Heart left ventricle (tissue), 16 donors: ENCODE measurements around the gene SLN. TPM values are rescaled to one million over a fixed set of nuclear protein-coding genes. Genes with fewer than 3 reads are reported as not detected.

ENCODE experiments used
- ATAC-seq, 4 donors: fragments of 200-7000 bp; cut with Tn5 transposase; one replicate each; pipeline ENCODE4 v1.9.1; 2020 to 2022; ENCODE audit warnings: moderate library complexity in 4 of 4, mild to moderate bottlenecking in 3 of 4, moderate number of reproducible peaks in 1 of 4
- DNase-seq, 5 donors: peaks; one replicate each; pipeline ENCODE4 v3.0.0-alpha.2; 2020
- H3K27ac ChIP-seq, 12 donors: fragments of 200-600 bp; sonication (generic) in 4 of 12; one replicate each; pipeline versions ENCODE4 v1.5.0 to v1.8.0; 2016 to 2022; ENCODE audit warnings: mild to moderate bottlenecking in 2 of 12
- H3K27me3 ChIP-seq, 9 donors: fragments of 200-600 bp; sonication (generic) in 2 of 9; one replicate each; pipeline versions ENCODE4 v1.5.1 to v1.8.0; 2016 to 2022; ENCODE audit warnings: mild to moderate bottlenecking in 3 of 9
- H3K36me3 ChIP-seq, 9 donors: fragments of 200-600 bp; sonication (generic) in 2 of 9; one replicate each; pipeline versions ENCODE4 v1.5.0 to v1.8.0; 2018 to 2022; ENCODE audit warnings: mild to moderate bottlenecking in 2 of 9
- H3K4me1 ChIP-seq, 12 donors: fragments of 200-600 bp; sonication (generic) in 4 of 12; one replicate each; pipeline versions ENCODE4 v1.5.0 to v1.8.0; 2016 to 2022; ENCODE audit warnings: mild to moderate bottlenecking in 3 of 12
- H3K4me3 ChIP-seq, 12 donors: fragments of 200-600 bp; sonication (generic) in 4 of 12; one replicate each; pipeline versions ENCODE4 v1.5.0 to v1.8.0; 2017 to 2022; ENCODE audit warnings: mild to moderate bottlenecking in 9 of 12, moderate library complexity in 4 of 12
- H3K9me3 ChIP-seq, 12 donors: fragments of 200-600 bp; sonication (generic) in 4 of 12; one replicate each; pipeline versions ENCODE4 v1.5.0 to v1.8.0; 2016 to 2022; ENCODE audit warnings: mild to moderate bottlenecking in 1 of 12
- CTCF ChIP-seq, 12 donors: fragments of 200-600 bp; sonication (generic) in 4 of 12; IDR thresholded peaks; one replicate each; pipeline versions ENCODE4 v1.5.0 to v1.8.0; 2018 to 2022; ENCODE audit warnings: antibody characterized with exemption in 12 of 12, mild to moderate bottlenecking in 5 of 12
- POLR2A ChIP-seq, 2 donors: fragments of 450-650 bp; IDR thresholded peaks; one replicate each; pipeline ENCODE4 v1.6.1; 2017; ENCODE audit warnings: antibody characterized with exemption in 2 of 2, mild to moderate bottlenecking in 2 of 2, moderate library complexity in 2 of 2
- WGBS, 4 donors: extraction: QIAGEN DNeasy Blood & Tissue Kit in 2 of 4; methylation state at CpG; one replicate each; pipeline versions ENCODE4 v1.1.5 to v1.1.7; 2013 to 2018; 5-methylcytosine and 5-hydroxymethylcytosine counted together
- intact Hi-C, 10 donors: fragments of 100-400 bp; cut with DNase I; formaldehyde crosslinking; loops; one replicate each; pipeline versions ENCODE4 v1.11.1 to v1.14.2; 2022
- polyA plus RNA-seq, 2 donors: library from polyadenylated mRNA; stranded (reverse); fragments of 200-250 nt; gene quantifications; one replicate each; pipeline ENCODE4 v1.2.3, GENCODE V29; 2013
- total RNA-seq, 9 donors: library from RNA; depleted of rRNA in 2 of 9; stranded (reverse); fragments of >200 nt in 2 of 9; fragmentation: NEBNext Ultra II Directional in 3 of 9; extraction: Animal tissue kit (Norgen Biotek cat#: 25700) in 3 of 9; gene quantifications; one replicate each; pipeline versions ENCODE4 v1.1.0 to v1.2.4, GENCODE V29; 2016 to 2023
- donor health status: ischemic (EF 13 %, LVEDD 7.1; RV severe dilation, severe dysfunction).
- donor health status: healthy with polysubstance abuse.
- donor health status: DM: no; HTN: yes; CAD: no.
- donor health status: DM: no; HTN: no; CAD: no.
- donor health status: ischemic (EF 25% LVEDD 6.9; RV normal size, moderate dysfunction).
- donor health status: ischemic (EF 25% LVEDD 5.7; RV mildly dilated, moderate dysfunction).
- donor health status: healthy.
- donor health status: DM: yes; HTN: yes; CAD: no.
- donor health status: ischemic (EF 35%, LVEDD 5.7; RV mildly dilated, moderate dysfunction).
- donor health status: nonischemic (EF 11% LVEDD 7.7; RV severe dilation, severe dysfunction).
- donor health status: DM: yes; HTN: yes; CAD: no.
- donor health status: PGD.
- donor health status: ischemic (EF 29% LVEDD 5.4; RV normal size, mild dysfunction).
- donor health status: nonischemic (EF 23%, LVEDD 6.1; RV moderate dilation, normal function).

SLN gene
- total and polyA plus RNA-seq, 11 donors = 1.1 to 64.8 (median 2.6) TPM

- no peaks in the 10 kb centered on the region for H3K4me1 ChIP-seq
- no peak overlapping the region for H3K27ac ChIP-seq
- no peak overlapping the region for H3K4me3 ChIP-seq
- 47 to 64% (median 60%) methylated on average over 2 of the region's 2 CpGs for WGBS, 4 donors
- TF ChIP-seq CTCF (IDR thresholded peaks at IDR 0.05) = no peak
- TF ChIP-seq POLR2A (IDR thresholded peaks at IDR 0.05) = no peak
- H3K36me3 ChIP-seq = no peaks in the 10 kb centered on the region
- no peaks in the 10 kb centered on the region for H3K9me3 ChIP-seq
- DNase-seq = no peak
- H3K27me3 ChIP-seq = peaks cover 0 to 3% (median 0%) of the 10 kb centered on the region in 9 donors
- intact Hi-C loops = no loop called here
- ATAC-seq = no peak
Observed at GRCh38 chr11:107706531-107706930, 5.3 kb downstream of the SLN start.

DNA sequence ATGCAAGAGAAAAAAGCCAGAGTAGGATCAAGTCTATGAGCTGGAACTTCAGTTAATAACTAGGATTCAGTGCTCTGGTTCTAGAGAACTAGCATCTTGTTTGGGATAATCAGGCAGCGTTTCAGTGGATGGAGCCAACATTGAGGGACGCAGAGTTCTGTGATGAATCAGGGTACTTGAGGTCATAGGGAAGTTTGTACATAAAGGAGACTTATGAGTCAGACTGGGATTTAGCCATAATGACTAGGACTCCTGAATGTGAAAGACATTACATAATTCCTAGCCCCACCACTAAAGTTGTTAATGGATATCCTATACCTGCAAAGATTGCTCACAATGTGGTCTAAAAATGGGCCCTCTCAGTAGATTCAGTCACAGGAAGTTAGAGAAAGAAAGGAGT lies 6.8 kb downstream of the SLN start:
- DNase-seq (no peak), ATAC-seq (peak in 1 of 4 donors; percentile 47)
- Histone ChIP-seq H3K27ac (no peak overlapping the region), H3K36me3 (no peaks in the 10 kb centered on the region), H3K4me1 (no peaks in the 10 kb centered on the region), H3K9me3 (no peaks in the 10 kb centered on the region), H3K4me3 (no peak overlapping the region), H3K27me3 (peaks cover 0 to 9% (median 0%) of the 10 kb centered on the region in 9 donors)
- intact Hi-C loops = no loop called here
- TF ChIP-seq POLR2A (IDR thresholded peaks at IDR 0.05) (no peak), CTCF (IDR thresholded peaks at IDR 0.05) (no peak)
- WGBS, 4 donors = 75 to 88% (median 83%) methylated on average over 2 of the region's 2 CpGs

GRCh38 chr11:107704451-107704850 lies 7.4 kb downstream of the SLN start:
- H3K4me3 ChIP-seq = no peak overlapping the region
- no peak overlapping the region for H3K27ac ChIP-seq
- ATAC-seq = no peak
- peaks cover 0 to 9% (median 0%) of the 10 kb centered on the region in 9 donors for H3K27me3 ChIP-seq
- 78 to 89% (median 81%) methylated on average over 3 of the region's 3 CpGs for WGBS, 4 donors
- TF ChIP-seq POLR2A (IDR thresholded peaks at IDR 0.05) (no peak), CTCF (IDR thresholded peaks at IDR 0.05) (no peak)
- no peaks in the 10 kb centered on the region for H3K4me1 ChIP-seq
- DNase-seq = no peak
- intact Hi-C loops = no loop called here
- no peaks in the 10 kb centered on the region for H3K36me3 ChIP-seq
- H3K9me3 ChIP-seq = no peaks in the 10 kb centered on the region

DNA sequence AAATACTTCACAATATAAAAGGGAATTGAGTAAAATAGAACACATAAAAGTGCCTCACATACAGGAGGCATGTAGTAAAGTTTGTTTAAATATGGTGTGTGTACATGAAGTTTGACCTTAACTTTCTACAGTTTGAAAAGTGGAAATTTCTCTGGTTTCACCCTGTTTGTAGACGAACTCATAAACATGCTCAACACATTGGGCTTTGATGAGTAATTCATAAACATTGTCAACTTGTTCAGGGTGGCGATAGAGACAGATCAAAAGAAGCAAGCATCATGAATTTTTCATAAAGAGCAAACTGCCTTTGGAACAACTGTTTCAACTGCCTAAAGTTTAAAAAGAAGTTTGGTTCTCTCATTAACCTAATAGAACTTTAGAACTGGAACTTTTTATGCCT lies 9.1 kb downstream of the SLN start:
- DNase-seq (no peak), ATAC-seq (no peak)
- Histone ChIP-seq H3K36me3 (no peaks in the 10 kb centered on the region), H3K9me3 (no peaks in the 10 kb centered on the region), H3K27ac (no peak overlapping the region), H3K4me1 (no peaks in the 10 kb centered on the region), H3K27me3 (peaks cover 0 to 9% (median 0%) of the 10 kb centered on the region in 9 donors), H3K4me3 (no peak overlapping the region)
- intact Hi-C loops = no loop called here
- TF ChIP-seq CTCF (IDR thresholded peaks at IDR 0.05) (no peak), POLR2A (IDR thresholded peaks at IDR 0.05) (no peak)
- WGBS, 4 donors = 80 to 88% (median 83%) methylated on average over 2 of the region's 2 CpGs
